Sigmoid colon (tissue), 7 donors: Measurements from ENCODE around the gene EFCAB12. TPM values are rescaled to one million over a fixed set of nuclear protein-coding genes. Genes with fewer than 3 reads are reported as not detected.

ENCODE experiments used
- DNase-seq: peaks from one replicate; pipeline ENCODE4 v3.0.0-alpha.2; 2019
- H3K27ac ChIP-seq, 4 donors: fragments of 200-600 bp; sonication (generic); one replicate each; pipeline ENCODE4 v1.5.1; 2016 to 2019; ENCODE audit warnings: mild to moderate bottlenecking in 1 of 4
- H3K27me3 ChIP-seq, 3 donors: fragments of 200-600 bp; sonication (generic); one replicate each; pipeline ENCODE4 v1.5.1; 2019; ENCODE audit warnings: mild to moderate bottlenecking in 1 of 3
- H3K36me3 ChIP-seq, 4 donors: fragments of 200-600 bp; sonication (generic); one replicate each; pipeline ENCODE4 v1.5.1; 2016 to 2019
- H3K4me1 ChIP-seq, 4 donors: fragments of 200-600 bp; sonication (generic); one replicate each; pipeline ENCODE4 v1.5.1; 2017 to 2019
- H3K4me3 ChIP-seq, 4 donors: fragments of 200-600 bp; sonication (generic); one replicate each; pipeline ENCODE4 v1.5.1; 2017 to 2019; ENCODE audit warnings: mild to moderate bottlenecking in 2 of 4, moderate library complexity in 1 of 4
- H3K9me3 ChIP-seq, 4 donors: fragments of 200-600 bp in 3 of 4; sonication (generic) in 3 of 4; one replicate each; pipeline versions ENCODE4 v1.5.1 to v1.6.1; 2013 to 2019
- CTCF ChIP-seq, 4 experiments: fragments of 450-650 bp in 3 of 4; fragments of 200-600 bp in 1 of 4; IDR thresholded peaks; one replicate each; pipeline ENCODE4 v1.5.1; 2016 to 2019; ENCODE audit warnings: antibody characterized with exemption in 4 of 4, mild to moderate bottlenecking in 3 of 4, moderate library complexity in 2 of 4
- EP300 ChIP-seq, 4 donors: sonication (generic); formaldehyde crosslinking; IDR thresholded peaks; one replicate each; pipeline ENCODE4 v1.6.1; 2017; ENCODE audit warnings: antibody characterized with exemption in 4 of 4
- POLR2A ChIP-seq, 2 donors: fragments of 450-650 bp; IDR thresholded peaks; one replicate each; pipeline ENCODE4 v1.6.1; 2016; ENCODE audit warnings: antibody characterized with exemption in 2 of 2, mild to moderate bottlenecking in 2 of 2, moderate library complexity in 2 of 2
- POLR2AphosphoS5 ChIP-seq, 4 donors: sonication (generic); formaldehyde crosslinking; IDR thresholded peaks; one replicate each; pipeline ENCODE4 v1.6.1; 2017; ENCODE audit warnings: antibody characterized with exemption in 4 of 4
- WGBS, 2 donors: extraction: QIAGEN DNeasy Blood & Tissue Kit; methylation state at CpG; one replicate each; pipeline ENCODE4 v1.1.7; 2013; 5-methylcytosine and 5-hydroxymethylcytosine counted together
- intact Hi-C: fragments of 100-400 bp; cut with DNase I; formaldehyde crosslinking; loops from one replicate; pipeline ENCODE4 v1.15.1; 2023
- polyA plus RNA-seq, 3 donors: library from polyadenylated mRNA; stranded (reverse); fragments of 200-250 nt; gene quantifications; one replicate each; pipeline ENCODE4 v1.2.3, GENCODE V29; 2013
- total RNA-seq, 4 donors: library from RNA; depleted of rRNA; stranded (reverse); fragments of >200 nt; gene quantifications; one replicate each; pipeline ENCODE4 v1.1.0, GENCODE V29; 2016
- donor health status: healthy with polysubstance abuse.
- donor health status: Bipolar disorder and iron deficiency.
- donor health status: healthy.

The EFCAB12 gene
- total RNA-seq = under 1 TPM in 1 of 4 donors, not detected in 3; 0.36 TPM
- polyA plus RNA-seq = under 1 TPM in 2 of 3 donors, not detected in 1; 0.38 to 0.46 TPM

GRCh38 chr3:129428376-129429079, at the start of gene EFCAB12:
Gene EFCAB12, minus strand, starts transcription at chr3:129428636. Its CDS starts 148 bp downstream, at chr3:129428488.
- H3K27me3 ChIP-seq = no peaks in the 10 kb centered on the region
- peak within 1 kb of the TSS; percentile 28 to 56 (median 52) for H3K4me3 ChIP-seq
- H3K27ac ChIP-seq = peak within 1 kb of the TSS; percentile 66 to 73 (median 68)
- intact Hi-C loops = no loop called here
- H3K9me3 ChIP-seq = no peaks in the 10 kb centered on the region
- H3K4me1 ChIP-seq = peaks cover 0 to 15% (median 8%) of the 10 kb centered on the region in 4 donors
- TF ChIP-seq POLR2AphosphoS5 (IDR thresholded peaks at IDR 0.05) (peak in 3 of 4 donors; percentile 27 to 59 (median 49)), CTCF (IDR thresholded peaks at IDR 0.05) (no peak)
- H3K36me3 ChIP-seq = peaks cover 15 to 39% (median 16%) of the 10 kb centered on the region in 4 donors
- WGBS, 2 donors = 2 to 5% methylated on average over 42 of the region's 42 CpGs
- DNase-seq = peak; percentile 98

GRCh38 chr3:129476586-129476985, 48.1 kb upstream of the EFCAB12 start:
- H3K4me1 ChIP-seq = peaks cover 0 to 6% (median 1%) of the 10 kb centered on the region in 4 donors
- H3K4me3 ChIP-seq = no peak overlapping the region
- intact Hi-C loops = no loop called here
- WGBS, 2 donors = 92 to 95% methylated on average over 6 of the region's 6 CpGs
- no peak for TF ChIP-seq POLR2AphosphoS5 (IDR thresholded peaks at IDR 0.05)
- no peak for TF ChIP-seq POLR2A (IDR thresholded peaks at IDR 0.05)
- no peak for TF ChIP-seq CTCF (IDR thresholded peaks at IDR 0.05)
- TF ChIP-seq EP300 (IDR thresholded peaks at IDR 0.05) = no peak
- H3K36me3 ChIP-seq = peaks cover 5 to 71% (median 30%) of the 10 kb centered on the region in 4 donors
- H3K27ac ChIP-seq = no peak overlapping the region
- no peak for DNase-seq
- no peaks in the 10 kb centered on the region for H3K27me3 ChIP-seq
- H3K9me3 ChIP-seq = no peaks in the 10 kb centered on the region

GRCh38 chr3:129475863-129476262, 47.4 kb upstream of the EFCAB12 start:
- 96 to 99% methylated on average over 3 of the region's 3 CpGs for WGBS, 2 donors
- no peak overlapping the region for H3K27ac ChIP-seq
- no peaks in the 10 kb centered on the region for H3K9me3 ChIP-seq
- no peak for DNase-seq
- H3K4me3 ChIP-seq = no peak overlapping the region
- peaks cover 5 to 77% (median 31%) of the 10 kb centered on the region in 4 donors for H3K36me3 ChIP-seq
- TF ChIP-seq CTCF (IDR thresholded peaks at IDR 0.05) (no peak), POLR2AphosphoS5 (IDR thresholded peaks at IDR 0.05) (no peak), POLR2A (IDR thresholded peaks at IDR 0.05) (no peak)
- intact Hi-C loops = no loop called here
- H3K4me1 ChIP-seq = no peaks in the 10 kb centered on the region
- H3K27me3 ChIP-seq = no peaks in the 10 kb centered on the region

GRCh38 chr3:129474984-129475804, 46.8 kb upstream of the EFCAB12 start:
- H3K27ac ChIP-seq = no peak overlapping the region
- intact Hi-C loops = no loop called here
- no peaks in the 10 kb centered on the region for H3K27me3 ChIP-seq
- H3K4me1 ChIP-seq = no peaks in the 10 kb centered on the region
- H3K4me3 ChIP-seq = no peak overlapping the region
- WGBS, 2 donors = 95 to 96% methylated on average over 10 of the region's 10 CpGs
- H3K9me3 ChIP-seq = no peaks in the 10 kb centered on the region
- no peak for TF ChIP-seq CTCF (IDR thresholded peaks at IDR 0.05)
- TF ChIP-seq EP300 (IDR thresholded peaks at IDR 0.05) = no peak
- TF ChIP-seq POLR2A (IDR thresholded peaks at IDR 0.05) = no peak
- TF ChIP-seq POLR2AphosphoS5 (IDR thresholded peaks at IDR 0.05) = no peak
- DNase-seq = no peak
- peaks cover 5 to 74% (median 29%) of the 10 kb centered on the region in 4 donors for H3K36me3 ChIP-seq
